GM21390 (cell line): ENCODE results near the gene DCUN1D2.
"Not testable (repeated sequence)": the region's sequence is repeated elsewhere in the genome, so short reads cannot be mapped to it uniquely, and the experiment has no call there.

Experiments used
- ATAC-seq: cut with Tn5 transposase; IDR thresholded peaks from one replicate; pipeline ENCODE4 v1.9.1; 2021; ENCODE audit not compliant: unreplicated experiment

The DCUN1D2 gene

DNA sequence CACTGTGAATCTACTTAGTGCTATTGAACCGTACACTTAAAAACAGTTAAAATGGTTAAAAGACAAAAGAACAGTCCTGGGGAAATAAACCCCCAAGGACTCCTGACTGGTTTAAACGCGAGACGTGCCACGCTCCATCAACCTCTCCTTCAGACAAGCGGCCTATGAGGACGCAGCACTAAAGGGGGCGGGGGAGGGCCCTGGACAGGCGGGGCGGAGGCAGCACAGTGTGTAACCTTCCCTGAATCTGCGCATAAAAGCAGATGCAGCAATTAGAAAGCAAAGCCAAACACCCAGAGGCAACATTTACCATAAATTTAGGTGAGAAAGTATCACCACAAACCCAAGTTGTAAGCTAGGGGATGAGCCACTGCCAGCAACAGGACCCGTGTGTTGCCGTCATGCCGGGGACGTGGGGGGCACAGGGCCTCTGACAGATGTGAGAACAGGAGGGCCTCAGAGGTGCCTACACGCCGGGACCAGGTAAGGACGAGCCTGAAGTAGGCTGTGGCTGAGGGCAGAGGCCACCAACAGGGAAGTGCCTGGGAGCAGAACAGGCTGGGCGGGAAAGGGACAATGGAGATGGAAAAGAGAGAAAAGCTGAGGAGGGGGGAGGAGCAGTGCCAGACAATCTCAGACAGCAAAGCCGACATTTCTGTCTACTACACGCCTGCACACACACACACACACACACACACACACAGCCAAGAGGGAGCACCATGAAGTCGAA is 21.9 kb downstream of the DCUN1D2 start:
- ATAC-seq: no peak

DNA sequence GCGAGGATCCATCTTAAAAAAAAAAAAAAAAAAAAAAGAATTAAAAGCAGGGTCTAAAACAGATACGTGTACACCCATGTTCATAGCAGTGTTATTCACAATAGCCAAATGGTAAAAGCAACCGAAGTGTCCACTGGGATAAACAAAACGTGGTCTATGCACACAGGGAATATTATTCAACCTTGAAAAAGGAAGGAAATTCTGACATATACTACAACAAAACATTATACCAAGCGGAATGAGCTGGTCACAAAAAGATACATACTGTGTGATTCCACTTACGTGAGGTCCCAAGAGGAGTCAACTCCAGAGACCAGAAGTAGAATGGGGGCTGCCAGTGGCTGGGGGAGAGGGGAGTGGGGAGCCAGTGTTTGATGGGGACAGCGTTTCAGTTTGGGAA is 22.5 kb downstream of the DCUN1D2 start:
- ATAC-seq: no peak

- ATAC-seq: no peak
Measured at GRCh38 chr13:113466383-113466782, 24.1 kb downstream of the DCUN1D2 start.

- ATAC-seq: no peak
Measured at GRCh38 chr13:113465300-113465699, 25.2 kb downstream of the DCUN1D2 start.

- no peak for ATAC-seq
Measured at GRCh38 chr13:113464476-113464875, 26.0 kb downstream of the DCUN1D2 start.

DNA sequence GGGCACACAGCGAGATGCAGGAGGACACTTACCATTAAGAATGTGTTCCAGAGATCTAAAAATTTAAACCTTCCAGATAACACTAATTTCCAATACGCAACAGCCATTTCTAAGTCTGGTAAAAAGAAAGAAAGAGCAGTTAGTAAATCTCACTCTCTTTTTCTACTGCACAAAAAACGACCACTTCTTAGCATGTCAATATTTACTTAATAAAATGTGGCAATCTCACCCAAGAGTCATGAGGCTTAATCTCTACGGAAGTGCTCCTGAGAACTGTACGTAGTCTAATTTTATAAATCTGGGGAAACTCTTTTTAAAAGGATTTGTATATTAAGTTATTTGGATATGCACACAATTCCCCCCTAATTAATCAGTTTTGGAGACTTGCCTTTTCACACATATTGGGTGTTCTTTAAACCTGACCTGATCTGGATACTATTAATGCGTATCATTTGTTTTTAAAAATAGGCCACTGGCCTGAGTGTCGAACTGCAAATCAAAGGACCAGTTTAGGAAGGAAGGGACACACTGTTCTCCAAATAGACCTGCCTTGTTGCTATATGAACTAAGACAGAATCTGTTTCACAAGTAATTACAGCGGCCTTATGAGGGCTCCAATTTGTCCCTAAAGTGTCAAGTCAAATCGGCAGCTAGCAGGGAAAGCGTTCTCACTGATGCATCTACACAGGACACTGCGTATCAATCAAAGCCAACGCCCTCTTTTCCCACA is 29.3 kb downstream of the DCUN1D2 start:
- ATAC-seq: no peak

GRCh38 chr13:113460599-113460998 is 29.9 kb downstream of the DCUN1D2 start:
- no peak for ATAC-seq

- no peak for ATAC-seq
Measured at GRCh38 chr13:113460064-113460555, 30.4 kb downstream of the DCUN1D2 start.

DNA sequence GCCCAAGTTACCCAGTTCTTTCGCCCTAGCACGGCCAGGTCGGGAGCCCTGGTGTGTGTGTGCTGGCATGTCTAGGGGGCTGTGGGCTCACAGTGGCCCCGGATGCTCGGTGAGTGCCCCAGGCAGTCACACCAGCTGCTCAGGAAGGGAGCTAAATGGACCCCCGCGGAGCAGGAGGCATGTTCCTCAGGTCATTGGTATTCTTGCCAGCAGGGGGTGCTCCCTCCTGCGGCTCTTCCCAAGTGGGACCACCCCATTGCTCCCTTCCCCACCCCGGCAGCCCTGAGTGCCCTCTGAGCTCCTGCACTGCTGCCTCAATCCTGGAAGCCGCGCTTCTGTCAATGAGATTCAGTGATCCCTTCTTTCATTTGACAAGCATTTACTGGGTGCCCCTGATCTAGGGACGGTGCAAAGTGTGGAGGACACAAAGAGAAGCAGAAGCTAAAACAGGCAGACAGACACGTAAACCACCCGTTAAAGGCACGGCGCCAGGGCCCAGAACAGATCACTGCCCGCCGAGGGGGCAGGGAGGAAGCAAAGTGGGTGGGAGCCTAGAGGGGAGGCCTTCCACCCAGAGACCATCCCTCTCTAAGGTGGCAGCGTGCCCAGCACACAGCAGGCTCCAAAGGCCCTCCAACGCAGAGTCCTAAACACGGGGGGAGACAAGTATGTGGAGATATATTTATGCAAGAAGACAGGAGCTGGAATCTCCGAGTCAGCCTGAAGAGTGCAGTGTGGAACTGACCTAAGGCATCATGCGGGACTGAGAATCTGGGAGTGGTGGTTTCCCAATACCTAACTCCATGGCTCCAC is 32.1 kb downstream of the DCUN1D2 start:
- ATAC-seq: no peak

- ATAC-seq: no peak
Measured at GRCh38 chr13:113457510-113457909, 33.0 kb downstream of the DCUN1D2 start.

DNA sequence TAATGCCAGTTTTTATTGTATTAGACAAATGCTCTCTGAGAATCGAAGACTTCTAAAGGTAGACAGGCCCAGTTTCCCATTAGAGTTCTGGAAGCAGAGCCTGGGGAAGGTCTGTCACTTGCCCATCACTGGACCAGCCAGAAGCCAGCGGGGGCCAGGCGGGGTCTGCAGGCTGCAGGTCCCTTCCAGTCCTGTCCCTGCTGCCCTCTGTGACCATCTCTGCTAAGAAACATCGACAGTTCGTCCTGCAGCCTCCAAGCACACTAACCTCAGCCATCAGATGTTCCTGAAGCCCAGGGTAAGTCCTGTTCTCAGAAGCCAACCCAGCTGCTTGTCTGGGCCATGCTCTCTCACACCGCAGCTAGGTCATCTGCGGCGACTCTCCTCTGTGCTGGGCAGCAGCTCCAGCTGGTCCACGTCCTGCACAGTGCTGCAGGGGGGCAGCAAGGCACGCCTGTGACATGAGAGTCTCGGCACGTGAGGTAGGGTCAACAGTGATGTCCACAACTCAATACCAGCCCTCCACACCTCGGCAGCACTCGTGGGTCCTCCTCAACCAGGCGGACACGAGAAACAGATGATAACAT is 34.3 kb downstream of the DCUN1D2 start:
- ATAC-seq: no peak

DNA sequence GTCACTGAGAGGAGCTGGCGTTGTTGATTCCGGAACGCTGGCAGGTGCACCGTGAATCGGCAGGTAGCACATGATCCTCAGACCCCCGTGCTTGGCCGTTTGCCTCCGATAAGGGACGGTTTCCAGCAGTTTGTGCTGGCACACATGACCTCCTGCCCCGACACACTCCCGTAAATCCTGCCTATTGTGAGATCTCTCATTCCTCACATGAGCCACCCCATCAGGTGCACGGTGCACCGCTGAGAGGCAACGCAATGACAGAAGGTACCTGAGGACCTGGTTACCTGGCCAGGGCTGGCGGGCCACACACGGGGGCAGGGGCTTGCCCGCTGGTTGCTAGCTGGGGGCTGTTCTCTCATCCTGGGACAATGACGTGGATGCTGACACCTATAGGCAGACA is 35.1 kb downstream of the DCUN1D2 start:
- no peak for ATAC-seq

- ATAC-seq: no peak
Measured at GRCh38 chr13:113454936-113455335, 35.6 kb downstream of the DCUN1D2 start.

DNA sequence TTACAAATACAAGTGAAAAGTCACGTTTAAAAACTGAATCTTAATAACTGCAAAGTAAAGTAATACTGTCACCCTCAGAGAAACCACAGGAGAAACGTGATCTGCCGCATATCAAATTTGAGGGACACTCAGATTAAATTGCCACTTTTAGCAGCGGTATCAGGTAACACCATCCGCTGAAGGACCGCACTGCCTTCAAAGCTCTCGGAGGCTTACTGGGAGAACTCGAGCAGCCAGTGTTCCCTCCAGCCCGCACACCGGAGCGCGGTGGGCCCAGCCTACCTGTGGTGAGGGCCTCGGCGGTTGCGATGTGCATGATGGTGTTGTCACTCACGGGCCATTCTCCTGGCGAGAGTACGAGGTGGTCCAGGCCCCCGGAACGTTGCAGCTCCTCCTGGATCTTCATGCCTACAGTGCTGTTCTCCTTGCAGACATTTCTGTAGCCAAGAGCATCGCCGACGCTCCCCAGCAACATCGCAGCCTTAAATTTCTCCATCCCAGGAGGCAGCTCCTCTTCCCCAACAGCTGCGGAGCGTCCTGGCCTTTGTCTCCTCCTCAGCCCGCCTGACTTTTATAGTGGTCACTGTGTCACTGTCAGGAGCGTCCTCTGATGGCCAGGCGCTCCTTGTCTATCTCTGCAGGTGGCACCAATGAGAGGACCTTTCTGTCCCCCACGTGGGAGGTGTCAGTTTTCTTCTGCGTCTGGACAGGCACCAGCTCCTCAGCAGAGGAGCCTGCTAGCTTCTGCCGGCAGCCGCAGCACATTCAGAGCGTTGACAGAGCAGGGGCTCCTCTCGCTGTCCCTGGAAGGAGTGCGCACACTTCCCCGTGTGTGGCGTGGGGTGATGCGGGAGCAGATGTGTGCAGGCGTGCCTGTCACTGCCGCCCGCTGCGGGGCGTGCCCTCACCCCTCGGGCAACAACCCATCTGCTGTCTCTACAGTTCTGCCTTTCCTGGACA is 37.3 kb downstream of the DCUN1D2 start, which contains the start of gene ADPRHL1:
Gene ADPRHL1 (minus strand): TSS at position 547 of the 960 bp plus-strand sequence. CDS start 51 bp downstream, at position 496.
- no peak for ATAC-seq

GRCh38 chr13:113452466-113452865 is 38.0 kb downstream of the DCUN1D2 start:
- ATAC-seq: no peak

DNA sequence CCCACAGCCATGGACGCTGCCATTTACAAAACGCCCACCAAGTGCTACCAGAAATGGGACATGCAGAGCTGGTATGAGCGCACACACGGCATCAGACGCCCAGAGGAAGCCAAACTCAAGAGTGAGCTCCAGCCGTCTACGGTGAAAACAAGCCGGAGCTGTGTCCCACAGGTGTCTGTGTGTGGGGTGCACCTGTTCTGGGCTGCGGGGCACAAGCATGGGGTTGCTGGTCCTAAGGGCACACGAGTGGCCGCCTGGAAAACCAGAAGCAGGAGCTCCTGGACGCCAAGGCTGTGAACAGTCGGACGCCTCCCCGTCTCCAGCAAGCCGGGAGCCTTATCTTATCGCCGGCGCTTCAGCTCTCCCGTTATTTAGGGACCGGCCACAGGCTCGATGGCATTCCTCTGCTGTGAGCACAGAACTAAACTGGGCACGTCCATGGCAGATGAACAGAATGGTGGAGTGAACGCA is 38.5 kb downstream of the DCUN1D2 start:
- ATAC-seq: no peak

- not testable (repeated sequence) for ATAC-seq
Measured at GRCh38 chr13:113450861-113451620, 39.5 kb downstream of the DCUN1D2 start.

DNA sequence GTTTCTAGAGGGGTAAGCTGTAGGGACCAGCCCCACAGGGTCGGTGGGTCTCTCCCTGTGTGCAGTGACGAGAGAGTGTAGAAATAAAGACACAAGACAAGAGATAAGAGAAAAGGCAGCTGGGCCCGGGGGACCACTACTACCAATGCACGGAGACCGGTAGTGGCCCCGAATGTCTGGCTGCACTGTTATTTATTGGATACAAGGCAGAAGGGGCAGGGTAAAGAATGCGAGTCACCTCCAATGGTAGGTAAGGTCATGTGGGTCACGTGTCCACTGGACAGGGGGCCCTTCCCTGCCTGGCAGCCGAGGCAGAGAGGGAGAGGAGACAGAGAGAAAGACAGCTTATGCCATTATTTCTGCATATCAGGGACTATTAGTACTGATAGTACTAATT is 40.2 kb downstream of the DCUN1D2 start:
- ATAC-seq: not testable (repeated sequence)
